Neutrophil (primary cell): ENCODE results near the gene ACOX2.
A peak's percentile ranks its signal among the peaks of the same experiment; 100 is the strongest.

Experiments
- H3K27ac ChIP-seq: fragments of 200-600 bp; sonication (generic); 2 replicates; pipeline ENCODE4 v1.5.1; 2016; ENCODE audit warnings: mild to moderate bottlenecking, moderate library complexity
- H3K27me3 ChIP-seq: fragments of 200-600 bp; sonication (generic); 2 replicates; pipeline ENCODE4 v1.6.0; 2016; ENCODE audit warnings: mild to moderate bottlenecking
- H3K36me3 ChIP-seq: fragments of 200-600 bp; sonication (generic); 2 replicates; pipeline ENCODE4 v1.5.1; 2017
- H3K4me1 ChIP-seq, 2 experiments: fragments of 200-600 bp in 1 of 2; sonication (generic) in 1 of 2; 1 replicate in 1 of 2; 2 replicates in 1 of 2; pipeline versions ENCODE4 v1.5.1 to v1.6.1; 2013 to 2016; ENCODE audit warnings: low read depth in 1 of 2, low read length in 1 of 2, mild to moderate bottlenecking in 1 of 2, moderate library complexity in 1 of 2; ENCODE audit not compliant: control insufficient read depth in 1 of 2, insufficient read depth in 1 of 2
- H3K4me3 ChIP-seq, 2 experiments: fragments of 200-600 bp in 1 of 2; sonication (generic) in 1 of 2; 1 replicate in 1 of 2; 2 replicates in 1 of 2; pipeline ENCODE4 v1.5.1; 2013 to 2016; ENCODE audit warnings: low read depth in 1 of 2, low read length in 1 of 2, mild to moderate bottlenecking in 1 of 2, moderate library complexity in 1 of 2
- H3K9me3 ChIP-seq: fragments of 200-600 bp; sonication (generic); 2 replicates; pipeline ENCODE4 v1.5.1; 2016
- CTCF ChIP-seq: fragments of 200-600 bp; sonication (generic); IDR thresholded peaks from 2 replicates; pipeline ENCODE4 v1.5.1; 2016; ENCODE audit warnings: antibody characterized with exemption

The ACOX2 gene

GRCh38 chr3:58492494-58492905 is 44.5 kb downstream of the ACOX2 start:
- peaks cover 47% of the 10 kb centered on the region for H3K27me3 ChIP-seq
- H3K4me3 ChIP-seq = peak overlapping the region; percentile 59 to 63
- TF ChIP-seq CTCF = no peak
- no peaks in the 10 kb centered on the region for H3K9me3 ChIP-seq
- H3K4me1 ChIP-seq = peaks cover 9 to 13% of the 10 kb centered on the region in 2 experiments
- peak overlapping the region; percentile 54 for H3K27ac ChIP-seq
- H3K36me3 ChIP-seq = no peaks in the 10 kb centered on the region

- Histone ChIP-seq H3K4me1 (peaks cover 9 to 13% of the 10 kb centered on the region in 2 experiments), H3K27me3 (peaks cover 54% of the 10 kb centered on the region), H3K9me3 (no peaks in the 10 kb centered on the region), H3K4me3 (peak within 1 kb of the TSS; percentile 59 to 63), H3K36me3 (no peaks in the 10 kb centered on the region), H3K27ac (peak within 1 kb of the TSS; percentile 54)
- peak; percentile 89 for TF ChIP-seq CTCF
Measured at GRCh38 chr3:58491506-58492402, 45.2 kb downstream of the ACOX2 start, which contains the start of gene KCTD6. TSS of gene KCTD6 (plus strand) at chr3:58492096. CDS start at chr3:58498756, 6,660 bp downstream.

- peaks cover 59% of the 10 kb centered on the region for H3K27me3 ChIP-seq
- H3K36me3 ChIP-seq = no peaks in the 10 kb centered on the region
- H3K9me3 ChIP-seq = no peaks in the 10 kb centered on the region
- TF ChIP-seq CTCF = no peak
- peak overlapping the region; percentile 41 to 63 for H3K4me3 ChIP-seq
- peak overlapping the region; percentile 54 for H3K27ac ChIP-seq
- H3K4me1 ChIP-seq = peaks cover 9 to 13% of the 10 kb centered on the region in 2 experiments
Measured at GRCh38 chr3:58490860-58491501, 46.0 kb downstream of the ACOX2 start.

GRCh38 chr3:58488967-58489366 is 48.0 kb downstream of the ACOX2 start:
- Histone ChIP-seq H3K9me3 (no peaks in the 10 kb centered on the region), H3K27ac (no peak overlapping the region), H3K27me3 (peaks cover 59% of the 10 kb centered on the region), H3K4me1 (peaks cover 9 to 13% of the 10 kb centered on the region in 2 experiments), H3K36me3 (no peaks in the 10 kb centered on the region), H3K4me3 (no peak overlapping the region)
- no peak for TF ChIP-seq CTCF

GRCh38 chr3:58487140-58487886 is 49.7 kb downstream of the ACOX2 start:
- Histone ChIP-seq H3K9me3 (no peaks in the 10 kb centered on the region), H3K4me3 (no peak overlapping the region), H3K27me3 (peaks cover 49% of the 10 kb centered on the region), H3K36me3 (no peaks in the 10 kb centered on the region), H3K4me1 (peaks cover under 1 to 5% of the 10 kb centered on the region in 2 experiments), H3K27ac (no peak overlapping the region)
- no peak for TF ChIP-seq CTCF
